Lower lobe of right lung (tissue), 2 donors: ENCODE results near the gene SPIN1. TPM values are rescaled to one million over a fixed set of nuclear protein-coding genes. Genes with fewer than 3 reads are reported as not detected.
"Not testable (repeated sequence)": the region's sequence is repeated elsewhere in the genome, so short reads cannot be mapped to it uniquely, and the experiment has no call there.

Experiments used
- ATAC-seq, 2 donors: fragments of 200-7000 bp; cut with Tn5 transposase; one replicate each; pipeline ENCODE4 v1.9.1; 2020 to 2022; ENCODE audit warnings: mild to moderate bottlenecking in 2 of 2, moderate library complexity in 2 of 2
- DNase-seq: peaks from one replicate; pipeline ENCODE4 v3.0.0-alpha.2; 2020
- H3K27ac ChIP-seq: fragments of 200-600 bp; one replicate; pipeline ENCODE4 v1.8.0; 2022
- H3K27me3 ChIP-seq: fragments of 200-600 bp; one replicate; pipeline ENCODE4 v1.8.0; 2022; ENCODE audit warnings: low read depth
- H3K36me3 ChIP-seq: fragments of 200-600 bp; one replicate; pipeline ENCODE4 v1.8.0; 2022; ENCODE audit warnings: mild to moderate bottlenecking
- H3K4me1 ChIP-seq: fragments of 200-600 bp; one replicate; pipeline ENCODE4 v1.8.0; 2022
- H3K4me3 ChIP-seq: fragments of 200-600 bp; one replicate; pipeline ENCODE4 v1.8.0; 2022; ENCODE audit warnings: mild to moderate bottlenecking
- H3K9me3 ChIP-seq: fragments of 200-600 bp; one replicate; pipeline ENCODE4 v1.8.0; 2022
- intact Hi-C: fragments of 100-400 bp; cut with DNase I; formaldehyde crosslinking; loops from one replicate; pipeline ENCODE4 v1.11.0; 2022
- long read RNA-seq: library from polyadenylated mRNA; unstranded; transcript quantifications from one replicate; pipeline ENCODE4 v2.0.0, GENCODE V29; 2021
- total RNA-seq: library from RNA; stranded (reverse); fragmentation: NEBNext Ultra II Directional; extraction: Animal tissue kit (Norgen Biotek cat#: 25700); gene quantifications from one replicate; pipeline ENCODE4 v1.2.1, GENCODE V29; 2021
- TF ChIP-seq, protein P1 (sequence below): fragments of 200-600 bp; IDR thresholded peaks from one replicate; pipeline ENCODE4 v1.8.0; 2022; ENCODE audit warnings: antibody characterized with exemption, mild to moderate bottlenecking
- donor health status: DM: no; HTN: yes; CAD: no; lungs with severe emphysema.

The SPIN1 gene
- 59.5 TPM for total RNA-seq
- long read RNA-seq, full-length matches to known transcripts, result 30 of 77 reads
- long read RNA-seq, partial matches to known transcripts, result 5 of 77 reads
- long read RNA-seq, other reads (novel, unspliced or antisense), result 42 of 77 reads

DNA sequence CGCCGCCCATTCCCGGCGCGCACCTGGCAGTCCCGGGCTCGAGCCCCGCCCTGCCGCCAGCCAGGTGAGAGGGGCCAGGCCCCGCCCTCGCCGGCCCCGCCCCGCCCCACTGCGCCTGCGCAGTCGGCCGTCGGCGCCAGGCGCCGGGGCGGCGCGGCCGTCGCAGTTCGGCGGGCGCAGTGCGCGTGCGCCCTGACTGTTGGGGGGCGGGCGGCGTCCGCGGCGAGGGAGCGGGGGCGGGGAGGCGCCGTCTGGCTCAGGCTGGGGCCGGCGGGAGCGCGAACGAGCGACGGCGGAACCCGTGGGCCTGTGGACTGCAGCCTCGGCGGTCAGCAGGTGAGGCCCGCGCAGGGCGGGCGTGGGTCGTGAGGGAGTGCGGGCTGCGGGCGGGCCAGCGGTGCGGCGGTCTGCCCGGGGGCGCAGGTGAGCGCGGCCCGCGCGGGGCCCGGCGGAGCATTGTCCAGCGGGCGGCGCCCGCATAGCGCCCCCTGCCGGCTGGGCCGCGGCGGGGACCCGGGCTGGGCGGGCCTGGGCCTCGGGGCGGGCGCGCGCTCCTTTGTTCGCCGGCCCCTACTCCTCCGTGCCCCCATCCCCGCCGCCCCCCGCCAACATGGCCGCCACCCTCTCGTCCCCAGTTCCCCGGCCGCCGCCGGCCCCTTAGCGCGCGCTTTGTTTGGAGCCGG lies at the start of gene SPIN1:
Gene SPIN1, plus strand, starts transcription at position 242 of the 683 bp plus-strand sequence. CDS start 38,096 bp downstream, outside the sequence.
- Histone ChIP-seq H3K27me3 (no peaks in the 10 kb centered on the region), H3K9me3 (no peaks in the 10 kb centered on the region), H3K4me1 (peaks cover 32% of the 10 kb centered on the region), H3K27ac (peak within 1 kb of the TSS; percentile 90), H3K36me3 (no peaks in the 10 kb centered on the region), H3K4me3 (peak within 1 kb of the TSS; percentile 87)
- ATAC-seq (peak; percentile 88 to 94), DNase-seq (peak; percentile 84)
- TF ChIP-seq, protein P1, sequence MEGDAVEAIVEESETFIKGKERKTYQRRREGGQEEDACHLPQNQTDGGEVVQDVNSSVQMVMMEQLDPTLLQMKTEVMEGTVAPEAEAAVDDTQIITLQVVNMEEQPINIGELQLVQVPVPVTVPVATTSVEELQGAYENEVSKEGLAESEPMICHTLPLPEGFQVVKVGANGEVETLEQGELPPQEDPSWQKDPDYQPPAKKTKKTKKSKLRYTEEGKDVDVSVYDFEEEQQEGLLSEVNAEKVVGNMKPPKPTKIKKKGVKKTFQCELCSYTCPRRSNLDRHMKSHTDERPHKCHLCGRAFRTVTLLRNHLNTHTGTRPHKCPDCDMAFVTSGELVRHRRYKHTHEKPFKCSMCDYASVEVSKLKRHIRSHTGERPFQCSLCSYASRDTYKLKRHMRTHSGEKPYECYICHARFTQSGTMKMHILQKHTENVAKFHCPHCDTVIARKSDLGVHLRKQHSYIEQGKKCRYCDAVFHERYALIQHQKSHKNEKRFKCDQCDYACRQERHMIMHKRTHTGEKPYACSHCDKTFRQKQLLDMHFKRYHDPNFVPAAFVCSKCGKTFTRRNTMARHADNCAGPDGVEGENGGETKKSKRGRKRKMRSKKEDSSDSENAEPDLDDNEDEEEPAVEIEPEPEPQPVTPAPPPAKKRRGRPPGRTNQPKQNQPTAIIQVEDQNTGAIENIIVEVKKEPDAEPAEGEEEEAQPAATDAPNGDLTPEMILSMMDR, result no peak
- intact Hi-C loops, result no loop called here

GRCh38 chr9:88339317-88339716 lies 48.9 kb upstream of the SPIN1 start:
- Histone ChIP-seq H3K27ac (no peak overlapping the region), H3K4me3 (no peak overlapping the region), H3K36me3 (no peaks in the 10 kb centered on the region), H3K9me3 (no peaks in the 10 kb centered on the region), H3K27me3 (no peaks in the 10 kb centered on the region), H3K4me1 (no peaks in the 10 kb centered on the region)
- ATAC-seq (no peak), DNase-seq (no peak)
- TF ChIP-seq, protein P1, result no peak
- intact Hi-C loops, result no loop called here

DNA sequence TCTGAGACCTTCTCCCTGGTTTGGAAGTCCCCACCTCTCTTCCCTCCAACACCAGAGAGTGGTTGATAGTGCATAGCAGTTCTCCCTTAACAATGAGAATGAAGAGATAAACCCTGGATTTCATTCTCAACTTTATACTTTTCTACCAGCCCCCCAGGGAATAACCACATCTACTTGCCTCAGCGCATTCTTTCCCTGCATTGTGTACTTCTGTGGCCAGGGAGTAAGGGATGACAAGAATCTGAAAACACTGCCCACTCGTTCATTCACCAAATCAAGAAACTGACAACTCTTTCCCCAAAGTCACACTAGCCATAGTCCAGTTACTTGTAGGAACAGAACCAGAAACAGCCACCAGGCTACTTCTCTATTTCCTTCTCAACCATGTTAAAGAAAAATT lies 46.0 kb upstream of the SPIN1 start:
- ATAC-seq (no peak), DNase-seq (no peak)
- Histone ChIP-seq H3K4me3 (no peak overlapping the region), H3K27ac (no peak overlapping the region), H3K27me3 (no peaks in the 10 kb centered on the region), H3K4me1 (no peaks in the 10 kb centered on the region), H3K36me3 (no peaks in the 10 kb centered on the region), H3K9me3 (no peaks in the 10 kb centered on the region)
- intact Hi-C loops, result no loop called here
- TF ChIP-seq, protein P1, result no peak

- Histone ChIP-seq H3K4me1 (no peaks in the 10 kb centered on the region), H3K27ac (no peak overlapping the region), H3K36me3 (no peaks in the 10 kb centered on the region), H3K9me3 (no peaks in the 10 kb centered on the region), H3K27me3 (no peaks in the 10 kb centered on the region), H3K4me3 (no peak overlapping the region)
- intact Hi-C loops, result no loop called here
- DNase-seq, result no peak
- no peak for ATAC-seq
- TF ChIP-seq, protein P1, result no peak
These were observed 44.2 kb upstream of the SPIN1 start for GRCh38 chr9:88344013-88344412.

- intact Hi-C loops, DNase-seq, H3K36me3 ChIP-seq, H3K27me3 ChIP-seq, H3K9me3 ChIP-seq, H3K27ac ChIP-seq, H3K4me1 ChIP-seq, ATAC-seq, H3K4me3 ChIP-seq: not testable (repeated sequence)
These were observed 37.9 kb upstream of the SPIN1 start for GRCh38 chr9:88350354-88350753.

GRCh38 chr9:88355166-88355565 lies 33.1 kb upstream of the SPIN1 start:
- Histone ChIP-seq H3K9me3 (peaks cover 4% of the 10 kb centered on the region), H3K4me1 (no peaks in the 10 kb centered on the region), H3K27ac (no peak overlapping the region), H3K27me3 (no peaks in the 10 kb centered on the region), H3K4me3 (no peak overlapping the region), H3K36me3 (no peaks in the 10 kb centered on the region)
- intact Hi-C loops, result no loop called here
- no peak for ATAC-seq
- no peak for DNase-seq
- TF ChIP-seq, protein P1, result no peak

DNA sequence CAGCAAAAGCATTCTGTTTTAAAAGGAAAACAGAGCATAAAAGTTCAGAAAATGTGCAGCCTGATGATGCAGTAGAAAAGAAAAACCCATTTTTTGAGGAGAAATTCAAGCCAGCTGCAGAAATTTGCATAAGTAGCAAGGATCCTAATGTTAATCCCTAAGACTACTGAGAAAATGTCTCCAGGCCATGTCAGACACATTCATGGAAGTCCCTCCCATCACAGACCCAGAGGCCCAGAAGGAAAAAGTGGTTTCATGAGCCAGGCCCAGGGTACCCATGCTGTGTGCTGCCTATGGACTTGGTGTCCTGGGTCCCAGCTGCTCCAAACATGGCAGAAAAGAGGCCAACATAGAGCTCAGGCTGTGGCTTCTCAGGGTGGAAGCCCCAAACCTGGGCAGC lies 31.0 kb upstream of the SPIN1 start:
- H3K27ac ChIP-seq, H3K4me1 ChIP-seq, H3K36me3 ChIP-seq, DNase-seq, H3K27me3 ChIP-seq, intact Hi-C loops, H3K9me3 ChIP-seq, ATAC-seq, H3K4me3 ChIP-seq: not testable (repeated sequence)
